Peyer's patch (tissue), 4 donors: Measurements from ENCODE around the gene HOMEZ.
"Not testable (repeated sequence)": the region's sequence is repeated elsewhere in the genome, so short reads cannot be mapped to it uniquely, and the experiment has no call there.

Experiments
- CTCF ChIP-seq, 6 experiments: fragments of 450-650 bp in 4 of 6; fragments of 200-600 bp in 2 of 6; sonication (generic) in 1 of 6; IDR thresholded peaks; one replicate each; pipeline ENCODE4 v1.5.1; 2017 to 2019; ENCODE audit warnings: antibody characterized with exemption in 6 of 6, mild to moderate bottlenecking in 3 of 6, moderate library complexity in 1 of 6
- POLR2A ChIP-seq, 2 donors: fragments of 450-650 bp; IDR thresholded peaks; one replicate each; pipeline ENCODE4 v1.5.1; 2017; ENCODE audit warnings: antibody characterized with exemption in 2 of 2, mild to moderate bottlenecking in 2 of 2, moderate library complexity in 2 of 2

GRCh38 chr14:23224958-23225357, 61.0 kb downstream of the HOMEZ start:
- TF ChIP-seq CTCF, POLR2A (IDR thresholded peaks at IDR 0.05): not testable (repeated sequence)
